IPS-NIHi11 (cell line): Measurements from ENCODE around the gene GATAD2B.
"Not testable (repeated sequence)": the region's sequence is repeated elsewhere in the genome, so short reads cannot be mapped to it uniquely, and the experiment has no call there.

Experiments
- DNase-seq: peaks from one replicate; pipeline ENCODE4 v3.0.0; 2012; ENCODE audit warnings: mixed read lengths, low spot score

GATAD2B gene

GRCh38 chr1:153833968-153834367 lies 88.8 kb downstream of the GATAD2B start:
- not testable (repeated sequence) for DNase-seq

GRCh38 chr1:153833171-153833570 lies 89.6 kb downstream of the GATAD2B start:
- DNase-seq, result no peak

- DNase-seq, result no peak
Measured at GRCh38 chr1:153832293-153832692, 90.5 kb downstream of the GATAD2B start.

GRCh38 chr1:153831026-153831425 lies 91.7 kb downstream of the GATAD2B start:
- DNase-seq, result no peak

- DNase-seq, result no peak
Measured at GRCh38 chr1:153827168-153827964, 95.4 kb downstream of the GATAD2B start.

- no peak for DNase-seq
Measured at GRCh38 chr1:153818876-153819275, 103.9 kb downstream of the GATAD2B start.

GRCh38 chr1:153816283-153816889 lies 106.4 kb downstream of the GATAD2B start:
- no peak for DNase-seq

GRCh38 chr1:153805886-153806719 lies 116.7 kb downstream of the GATAD2B start:
- DNase-seq, result no peak

- no peak for DNase-seq
Measured at GRCh38 chr1:153805042-153805745, 117.6 kb downstream of the GATAD2B start.

GRCh38 chr1:153804112-153804511 lies 118.7 kb downstream of the GATAD2B start:
- DNase-seq, result no peak

GRCh38 chr1:153803470-153804056 lies 119.2 kb downstream of the GATAD2B start:
- DNase-seq, result no peak

GRCh38 chr1:153801786-153802697 lies 120.7 kb downstream of the GATAD2B start:
- DNase-seq, result no peak

- no peak for DNase-seq
Measured at GRCh38 chr1:153801028-153801625, 121.6 kb downstream of the GATAD2B start.

- DNase-seq, result no peak
Measured at GRCh38 chr1:153800516-153800915, 122.3 kb downstream of the GATAD2B start.

GRCh38 chr1:153799566-153800465 lies 123.0 kb downstream of the GATAD2B start:
- no peak for DNase-seq

- DNase-seq, result no peak
Measured at GRCh38 chr1:153799016-153799415, 123.8 kb downstream of the GATAD2B start.

- DNase-seq, result no peak
Measured at GRCh38 chr1:153798468-153798780, 124.3 kb downstream of the GATAD2B start.

- DNase-seq, result peak; percentile 90
Measured at GRCh38 chr1:153796786-153797659, 125.7 kb downstream of the GATAD2B start.
